GM23338 (cell line): ENCODE measurements around the gene CACNA1H. TPM values are rescaled to one million over a fixed set of nuclear protein-coding genes. Genes with fewer than 3 reads are reported as not detected.

Source experiments
- ATAC-seq: fragments of 200-7000 bp; cut with Tn5 transposase; 3 replicates; pipeline ENCODE4 v1.9.1; 2020
- DNase-seq: peaks from one replicate; pipeline ENCODE4 v3.0.0-alpha.2; 2015; ENCODE audit warnings: low spot score
- H2AFZ ChIP-seq: fragments of 200-600 bp; sonication (generic); 2 replicates; pipeline ENCODE4 v1.8.0; 2016; ENCODE audit warnings: antibody characterized with exemption, mild to moderate bottlenecking, moderate library complexity
- H3F3A ChIP-seq: fragments of 200-600 bp; sonication (generic); replicated peaks from 2 replicates; pipeline ENCODE4 v1.8.0; 2017; ENCODE audit warnings: antibody characterized with exemption, mixed run types, low read depth
- H3K27ac ChIP-seq: fragments of 200-600 bp; sonication (generic); 2 replicates; pipeline ENCODE4 v1.6.1; 2016; ENCODE audit warnings: low read depth
- H3K27me3 ChIP-seq: fragments of 200-600 bp; sonication (generic); 2 replicates; pipeline ENCODE4 v1.8.0; 2016; ENCODE audit warnings: mild to moderate bottlenecking, mixed run types, moderate library complexity; ENCODE audit not compliant: insufficient read depth
- H3K36me3 ChIP-seq: fragments of 200-600 bp; sonication (generic); 2 replicates; pipeline ENCODE4 v1.8.0; 2016; ENCODE audit warnings: mild to moderate bottlenecking; ENCODE audit not compliant: insufficient read depth
- H3K4me1 ChIP-seq: fragments of 200-600 bp; sonication (generic); 2 replicates; pipeline ENCODE4 v1.8.0; 2016; ENCODE audit warnings: mild to moderate bottlenecking, moderate library complexity; ENCODE audit not compliant: insufficient read depth
- H3K4me2 ChIP-seq: fragments of 200-600 bp; sonication (generic); 2 replicates; pipeline ENCODE4 v1.7.1; 2017; ENCODE audit warnings: mixed run types
- H3K4me3 ChIP-seq: fragments of 200-600 bp; sonication (generic); 2 replicates; pipeline ENCODE4 v1.6.1; 2016; ENCODE audit warnings: mixed run types
- H3K79me2 ChIP-seq: fragments of 200-600 bp; sonication (generic); replicated peaks from 2 replicates; pipeline ENCODE4 v1.8.0; 2017; ENCODE audit warnings: mild to moderate bottlenecking; ENCODE audit not compliant: insufficient read depth
- H3K9me2 ChIP-seq: fragments of 200-600 bp; sonication (generic); 2 replicates; pipeline ENCODE4 v1.8.0; 2017; ENCODE audit not compliant: insufficient read depth
- H4K20me1 ChIP-seq: fragments of 200-600 bp; sonication (generic); replicated peaks from 2 replicates; pipeline ENCODE4 v1.8.0; 2017; ENCODE audit warnings: mild to moderate bottlenecking; ENCODE audit not compliant: insufficient read depth
- H3K27ac Mint-ChIP-seq: 2 replicates; pipeline ENCODE4 v1.8.0; 2020; ENCODE audit warnings: inconsistent platforms, mild to moderate bottlenecking, moderate library complexity, mixed read lengths
- H3K27me3 Mint-ChIP-seq: 3 replicates; pipeline ENCODE4 v1.8.0; 2022; ENCODE audit warnings: low read depth, mild to moderate bottlenecking, moderate library complexity, mixed read lengths, inconsistent platforms; ENCODE audit not compliant: insufficient read depth, poor library complexity
- H3K36me3 Mint-ChIP-seq: 3 replicates; pipeline ENCODE4 v1.8.0; 2021; ENCODE audit warnings: low read depth, mild to moderate bottlenecking, inconsistent platforms, moderate library complexity, mixed read lengths
- H3K4me1 Mint-ChIP-seq: 3 replicates; pipeline ENCODE4 v1.8.0; 2020; ENCODE audit warnings: mild to moderate bottlenecking, inconsistent platforms, mixed read lengths
- H3K4me3 Mint-ChIP-seq: 3 replicates; pipeline ENCODE4 v1.8.0; 2021; ENCODE audit warnings: moderate library complexity, mild to moderate bottlenecking, inconsistent platforms, mixed read lengths
- H3K9me3 Mint-ChIP-seq: 3 replicates; pipeline ENCODE4 v1.8.0; 2020; ENCODE audit warnings: moderate library complexity, mild to moderate bottlenecking, inconsistent platforms, mixed read lengths
- CREB1 ChIP-seq: fragments of 250-450 bp; sonication (Bioruptor Pico); IDR thresholded peaks from 2 replicates; pipeline ENCODE4 v1.5.0; 2020; ENCODE audit warnings: low read depth, mild to moderate bottlenecking, moderate library complexity
- CTCF ChIP-seq, 2 experiments: fragments of 200-600 bp in 1 of 2; sonication (generic) in 1 of 2; conservative IDR thresholded peaks; 2 replicates each; pipeline versions ENCODE4 v1.5.1 to v1.6.1; 2016 to 2017; ENCODE audit warnings: antibody characterized with exemption in 2 of 2, low read depth in 2 of 2, mild to moderate bottlenecking in 2 of 2, moderate library complexity in 1 of 2
- ETS1 ChIP-seq: IDR thresholded peaks from 2 replicates; pipeline ENCODE4 v1.6.1; 2016; ENCODE audit warnings: antibody characterized with exemption
- EZH2 ChIP-seq: fragments of 200-600 bp; sonication (generic); IDR thresholded peaks from one replicate; pipeline ENCODE4 v1.8.0; 2017; ENCODE audit warnings: antibody characterized with exemption, mild to moderate bottlenecking, low read depth; ENCODE audit not compliant: unreplicated experiment
- EZH2phosphoT487 ChIP-seq: fragments of 200-600 bp; sonication (generic); IDR thresholded peaks from one replicate; pipeline ENCODE4 v1.8.1; 2018; ENCODE audit warnings: antibody characterized with exemption; ENCODE audit not compliant: unreplicated experiment
- JUNB ChIP-seq: IDR thresholded peaks from one replicate; pipeline ENCODE4 v1.6.1; 2016; ENCODE audit warnings: antibody characterized with exemption; ENCODE audit not compliant: unreplicated experiment
- NANOG ChIP-seq: IDR thresholded peaks from 2 replicates; pipeline ENCODE4 v1.6.1; 2016; ENCODE audit warnings: antibody characterized with exemption, borderline replicate concordance
- POLR2AphosphoS5 ChIP-seq: IDR thresholded peaks from 2 replicates; pipeline ENCODE4 v1.6.1; 2016; ENCODE audit warnings: antibody characterized with exemption, low read depth
- REST ChIP-seq: IDR thresholded peaks from one replicate; pipeline ENCODE4 v1.6.1; 2018; ENCODE audit warnings: antibody characterized with exemption; ENCODE audit not compliant: unreplicated experiment
- STAT1 ChIP-seq: IDR thresholded peaks from one replicate; pipeline ENCODE4 v1.6.1; 2016; ENCODE audit warnings: antibody characterized with exemption; ENCODE audit not compliant: unreplicated experiment
- ZNF114 ChIP-seq: fragments of 250-450 bp; sonication (Bioruptor Pico); IDR thresholded peaks from 2 replicates; pipeline ENCODE4 v1.5.0; 2020; ENCODE audit warnings: mild to moderate bottlenecking, moderate library complexity
- ZNF331 ChIP-seq: fragments of 250-450 bp; sonication (Bioruptor Pico); IDR thresholded peaks from 2 replicates; pipeline ENCODE4 v1.5.0; 2020; ENCODE audit warnings: low read depth, mild to moderate bottlenecking, moderate library complexity
- ZNF462 ChIP-seq: fragments of 250-450 bp; sonication (Bioruptor Pico); IDR thresholded peaks from 2 replicates; pipeline ENCODE4 v1.5.0; 2020; ENCODE audit warnings: mild to moderate bottlenecking, moderate library complexity
- polyA plus RNA-seq: library from polyadenylated mRNA; unstranded; fragments of >200 nt; fragmentation: Nextera tagmentation; extraction: Ambion mirVana; gene quantifications from 2 replicates; pipeline ENCODE4 v1.2.1, GENCODE V29; 2016
- total RNA-seq: library from RNA; depleted of rRNA; stranded (reverse); fragments of >200 nt; shearing (Covaris generic); gene quantifications from 2 replicates; pipeline ENCODE4 v1.2.3, GENCODE V29; 2014

CACNA1H gene
- total and polyA plus RNA-seq, 2 experiments from 2014 or later: 3.5 to 43.3 TPM

- Histone ChIP-seq H3K4me2 (no peak overlapping the region), H3K4me3 (no peak overlapping the region), H3K27me3 (no peaks in the 10 kb centered on the region), H3K79me2 (no peaks in the 10 kb centered on the region), H3K36me3 (no peaks in the 10 kb centered on the region), H3K9me2 (no peaks in the 10 kb centered on the region), H2AFZ (no peak overlapping the region), H3F3A (no peaks in the 10 kb centered on the region), H4K20me1 (no peaks in the 10 kb centered on the region), H3K27ac (no peak overlapping the region), H3K4me1 (no peaks in the 10 kb centered on the region)
- Mint-ChIP-seq H3K4me1 (peaks cover 2% of the 10 kb centered on the region; the same call in 1 of the 3 replicates), H3K4me3 (no peak overlapping the region), H3K36me3 (no peaks in the 10 kb centered on the region), H3K9me3 (no peaks in the 10 kb centered on the region), H3K27ac (no peak overlapping the region), H3K27me3 (peaks cover 4% of the 10 kb centered on the region)
- no peak for DNase-seq
- ATAC-seq: no peak
- TF ChIP-seq NANOG (no peak), POLR2AphosphoS5 (no peak), EZH2 (no peak), ZNF462 (CRISPR knock-in tag) (no peak), ZNF114 (CRISPR knock-in tag) (no peak), JUNB (no peak), CREB1 (CRISPR knock-in tag) (no peak), CTCF (conservative IDR thresholded peaks at IDR 0.05; ENCODE audit: low read depth in 2 of 2) (no peak), REST (no peak), EZH2phosphoT487 (no peak), ZNF331 (CRISPR knock-in tag) (no peak), ETS1 (no peak), STAT1 (no peak)
Observed at GRCh38 chr16:1134776-1135458, 18.0 kb upstream of the CACNA1H start.
